GM08714 (cell line): ENCODE data around the gene ING4.

Experiments used
- H3K4me3 ChIP-seq: fragments of 200-500 bp; sonication (Bioruptor generic); 2 replicates; pipeline ENCODE4 v1.5.1; 2014; ENCODE audit warnings: mild to moderate bottlenecking, low read length, inconsistent platforms
- ZNF274 ChIP-seq: IDR thresholded peaks from 2 replicates; pipeline ENCODE4 v1.6.1; 2012; ENCODE audit warnings: mild to moderate bottlenecking, low read depth, low read length

ING4 gene

GRCh38 chr12:6635375-6635855, 27.5 kb downstream of the ING4 start:
- TF ChIP-seq ZNF274, result no peak
- peak overlapping the region; percentile 5; the same call in 1 of the 2 replicates for H3K4me3 ChIP-seq

GRCh38 chr12:6632026-6632983, 30.6 kb downstream of the ING4 start:
- TF ChIP-seq ZNF274, result no peak
- H3K4me3 ChIP-seq, result peak overlapping the region; percentile 1; the same call in 1 of the 2 replicates

- H3K4me3 ChIP-seq, result peak overlapping the region; percentile 27; the same call in 1 of the 2 replicates
- TF ChIP-seq ZNF274, result no peak
Measured at GRCh38 chr12:6631549-6631961, 31.4 kb downstream of the ING4 start.

- TF ChIP-seq ZNF274, result no peak
- no peak overlapping the region; the same call in 1 of the 2 replicates for H3K4me3 ChIP-seq
Measured at GRCh38 chr12:6630736-6631135, 32.2 kb downstream of the ING4 start.

- peak overlapping the region; percentile 29; the same call in 1 of the 2 replicates for H3K4me3 ChIP-seq
- TF ChIP-seq ZNF274, result no peak
Measured at GRCh38 chr12:6627616-6628015, 35.3 kb downstream of the ING4 start.

GRCh38 chr12:6626654-6627283, 36.1 kb downstream of the ING4 start:
- H3K4me3 ChIP-seq, result peak overlapping the region; percentile 29; the same call in 1 of the 2 replicates
- TF ChIP-seq ZNF274, result no peak

- no peak for TF ChIP-seq ZNF274
Measured at GRCh38 chr12:6620885-6621274, 42.0 kb downstream of the ING4 start.

GRCh38 chr12:6620137-6620884, 42.6 kb downstream of the ING4 start:
- H3K4me3 ChIP-seq, result no peak overlapping the region
- TF ChIP-seq ZNF274, result no peak

More at GRCh38 chr12:6620885-6621274, 42.0 kb downstream of the ING4 start:
- no peak overlapping the region for H3K4me3 ChIP-seq

GRCh38 chr12:6618483-6619225, 44.3 kb downstream of the ING4 start:
- TF ChIP-seq ZNF274, result no peak
- H3K4me3 ChIP-seq, result no peak overlapping the region

- H3K4me3 ChIP-seq, result no peak overlapping the region
- no peak for TF ChIP-seq ZNF274
Measured at GRCh38 chr12:6615802-6616201, 47.1 kb downstream of the ING4 start.

GRCh38 chr12:6614513-6615172, 48.3 kb downstream of the ING4 start:
- H3K4me3 ChIP-seq, result no peak overlapping the region
- TF ChIP-seq ZNF274, result no peak

- H3K4me3 ChIP-seq, result no peak overlapping the region
- TF ChIP-seq ZNF274, result no peak
Measured at GRCh38 chr12:6613776-6614512, 49.0 kb downstream of the ING4 start.
